ENCODE measurements around the gene SPEF2.

DNA sequence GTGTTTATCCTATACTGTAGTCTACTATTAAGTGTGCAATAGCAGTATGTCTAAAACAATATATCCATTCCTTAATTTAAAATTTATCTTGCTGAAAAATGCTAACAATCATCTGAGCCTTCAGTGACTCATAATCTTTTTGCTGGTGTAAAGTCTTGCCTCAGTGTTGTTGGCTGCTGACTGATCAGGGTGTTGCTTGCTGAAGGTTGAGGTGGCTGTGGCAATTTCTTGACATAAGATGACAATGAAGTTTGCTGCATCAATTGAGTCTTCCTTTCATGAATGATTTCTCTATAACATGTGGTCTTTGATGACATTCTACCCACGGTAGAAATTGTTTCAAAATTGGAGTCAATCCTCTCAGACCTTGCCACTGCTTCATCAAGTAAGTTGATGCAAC is 24.3 kb upstream of the SPEF2 start:
- TF ChIP-seq BHLHE40 (IDR thresholded peaks at IDR 0.05; ENCODE audit: low read depth, low read length) (no peak), MAZ (IDR thresholded peaks at IDR 0.05; ENCODE audit: borderline replicate concordance, low read depth, low read length) (no peak), EHMT2 (IDR thresholded peaks at IDR 0.05; ENCODE audit: low read depth) (no peak)
- TF ChIP-seq, protein P1, sequence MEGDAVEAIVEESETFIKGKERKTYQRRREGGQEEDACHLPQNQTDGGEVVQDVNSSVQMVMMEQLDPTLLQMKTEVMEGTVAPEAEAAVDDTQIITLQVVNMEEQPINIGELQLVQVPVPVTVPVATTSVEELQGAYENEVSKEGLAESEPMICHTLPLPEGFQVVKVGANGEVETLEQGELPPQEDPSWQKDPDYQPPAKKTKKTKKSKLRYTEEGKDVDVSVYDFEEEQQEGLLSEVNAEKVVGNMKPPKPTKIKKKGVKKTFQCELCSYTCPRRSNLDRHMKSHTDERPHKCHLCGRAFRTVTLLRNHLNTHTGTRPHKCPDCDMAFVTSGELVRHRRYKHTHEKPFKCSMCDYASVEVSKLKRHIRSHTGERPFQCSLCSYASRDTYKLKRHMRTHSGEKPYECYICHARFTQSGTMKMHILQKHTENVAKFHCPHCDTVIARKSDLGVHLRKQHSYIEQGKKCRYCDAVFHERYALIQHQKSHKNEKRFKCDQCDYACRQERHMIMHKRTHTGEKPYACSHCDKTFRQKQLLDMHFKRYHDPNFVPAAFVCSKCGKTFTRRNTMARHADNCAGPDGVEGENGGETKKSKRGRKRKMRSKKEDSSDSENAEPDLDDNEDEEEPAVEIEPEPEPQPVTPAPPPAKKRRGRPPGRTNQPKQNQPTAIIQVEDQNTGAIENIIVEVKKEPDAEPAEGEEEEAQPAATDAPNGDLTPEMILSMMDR (IDR thresholded peaks at IDR 0.05), result no peak

Measured in A549 (cell line).